SK-N-SH (cell line): ENCODE measurements around the gene REV1.

ENCODE experiments used
- CTCF ChIP-seq: fragments of 200-600 bp; sonication (generic); IDR thresholded peaks from 2 replicates; pipeline ENCODE4 v1.6.1; 2017; ENCODE audit warnings: antibody characterized with exemption, mild to moderate bottlenecking, moderate library complexity
- EP300 ChIP-seq, 2 experiments: IDR thresholded peaks; 2 replicates each; pipeline versions ENCODE4 v1.4.0 to v1.6.1; 2012; ENCODE audit warnings: borderline replicate concordance in 1 of 2, low read depth in 1 of 2, low read length in 1 of 2
- JUND ChIP-seq: IDR thresholded peaks from 2 replicates; pipeline ENCODE4 v1.4.0; 2012
- MXI1 ChIP-seq: IDR thresholded peaks from 2 replicates; pipeline ENCODE4 v1.6.1; 2012; ENCODE audit warnings: mild to moderate bottlenecking, low read depth, low read length, improper control_type of control experiment
- RAD21 ChIP-seq: IDR thresholded peaks from 2 replicates; pipeline ENCODE4 v1.6.1; 2012; ENCODE audit warnings: mild to moderate bottlenecking, low read length
- REST ChIP-seq: IDR thresholded peaks from 2 replicates; pipeline ENCODE4 v1.6.1; 2012; ENCODE audit warnings: mild to moderate bottlenecking, low read depth, low read length, moderate library complexity
- RFX5 ChIP-seq: IDR thresholded peaks from 2 replicates; pipeline ENCODE4 v1.6.1; 2012; ENCODE audit warnings: mild to moderate bottlenecking, improper control_type of control experiment, low read length
- RXRA ChIP-seq: IDR thresholded peaks from 2 replicates; pipeline ENCODE4 v1.4.0; 2012; ENCODE audit warnings: low read depth, mild to moderate bottlenecking, borderline replicate concordance
- TAF1 ChIP-seq: IDR thresholded peaks from 2 replicates; pipeline ENCODE4 v1.6.1; 2012; ENCODE audit warnings: low read depth, mild to moderate bottlenecking, low read length, moderate library complexity, borderline replicate concordance
- YY1 ChIP-seq: IDR thresholded peaks from 2 replicates; pipeline ENCODE4 v1.4.0; 2012; ENCODE audit warnings: low read depth, mild to moderate bottlenecking
- ZBTB33 ChIP-seq: IDR thresholded peaks from 2 replicates; pipeline ENCODE4 v1.4.0; 2012; ENCODE audit warnings: low read depth, borderline replicate concordance

GRCh38 chr2:99495115-99495860 is 5.5 kb upstream of the REV1 start:
- TF ChIP-seq TAF1 = no peak
- no peak for TF ChIP-seq CTCF
- TF ChIP-seq EP300 (IDR thresholded peaks at IDR 0.05; ENCODE audit: borderline replicate concordance in 1 of 2, low read depth in 1 of 2, low read length in 1 of 2) = no peak
- TF ChIP-seq YY1 = no peak
- no peak for TF ChIP-seq RXRA
- TF ChIP-seq RFX5 = no peak
- TF ChIP-seq ZBTB33 = no peak
- TF ChIP-seq REST = no peak
- TF ChIP-seq JUND = no peak
- no peak for TF ChIP-seq RAD21
- no peak for TF ChIP-seq MXI1
